Left forelimb (tissue), 1 donor: ENCODE data around the gene TM7SF2.

Source experiments
- DNase-seq: peaks from one replicate; pipeline ENCODE4 v3.0.0-alpha.2; 2018; ENCODE audit warnings: low spot score

TM7SF2 gene

GRCh38 chr11:65157336-65157735, 45.7 kb downstream of the TM7SF2 start:
- no peak for DNase-seq

GRCh38 chr11:65159012-65159411, 47.3 kb downstream of the TM7SF2 start:
- DNase-seq, result no peak

GRCh38 chr11:65160643-65161042, 49.0 kb downstream of the TM7SF2 start:
- no peak for DNase-seq

GRCh38 chr11:65163684-65164083, 52.0 kb downstream of the TM7SF2 start:
- no peak for DNase-seq
